ENCODE data around the gene ERICH2. TPM values are rescaled to one million over a fixed set of nuclear protein-coding genes. Genes with fewer than 3 reads are reported as not detected.

Gene ERICH2
- total and polyA plus RNA-seq, 2 experiments from 2014 or later, result 3.5 TPM; not detected in 1

DNA sequence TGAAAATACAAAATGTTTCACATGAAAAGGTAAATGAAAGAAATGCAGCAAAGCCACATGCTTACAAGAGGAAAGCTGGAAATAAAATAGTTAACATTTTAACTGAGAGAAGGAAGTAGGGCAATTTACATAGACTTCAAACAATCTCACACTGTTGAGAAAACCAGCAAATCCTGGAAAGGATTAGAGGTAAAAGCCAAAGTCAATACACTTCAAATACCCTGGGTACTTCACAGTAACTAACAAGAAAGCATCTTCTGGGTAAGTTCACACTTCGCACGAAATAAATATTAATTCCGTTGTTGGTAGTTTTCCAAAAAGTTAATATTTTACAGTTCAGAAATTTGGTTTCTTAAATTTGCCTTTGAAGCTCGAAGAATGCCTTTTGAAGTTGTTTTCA, 3.5 kb upstream of the ERICH2 start:
- Histone ChIP-seq H3K27ac (ENCODE audit: low read depth) (no peak overlapping the region), H4K20me1 (replicated peaks; ENCODE audit: insufficient read depth) (no peaks in the 10 kb centered on the region), H2AFZ (no peak overlapping the region), H3K4me2 (peak overlapping the region; percentile 8; the same call in 1 of the 2 replicates), H3K36me3 (ENCODE audit: insufficient read depth) (no peaks in the 10 kb centered on the region), H3K9me2 (ENCODE audit: insufficient read depth) (no peaks in the 10 kb centered on the region), H3K4me1 (ENCODE audit: insufficient read depth) (peaks cover 28% of the 10 kb centered on the region), H3K27me3 (ENCODE audit: insufficient read depth) (no peaks in the 10 kb centered on the region), H3K79me2 (replicated peaks; ENCODE audit: insufficient read depth) (no peaks in the 10 kb centered on the region), H3K4me3 (no peak overlapping the region), H3F3A (replicated peaks; ENCODE audit: low read depth) (no peaks in the 10 kb centered on the region)
- Mint-ChIP-seq H3K27ac (no peak overlapping the region), H3K4me3 (0 out of 3 replicates have a peak overlapping the region, but pooled peaks have one; percentile 22), H3K36me3 (ENCODE audit: low read depth) (no peaks in the 10 kb centered on the region), H3K4me1 (peaks cover 37% of the 10 kb centered on the region), H3K27me3 (ENCODE audit: insufficient read depth, low read depth, poor library complexity) (peaks cover 4% of the 10 kb centered on the region), H3K9me3 (no peaks in the 10 kb centered on the region; the same call in 2 of the 3 replicates)
- TF ChIP-seq ZNF331 (CRISPR knock-in tag; IDR thresholded peaks at IDR 0.05; ENCODE audit: low read depth) (no peak), EZH2phosphoT487 (IDR thresholded peaks at IDR 0.05; ENCODE audit: unreplicated experiment) (no peak), NANOG (IDR thresholded peaks at IDR 0.05; ENCODE audit: borderline replicate concordance) (no peak), EZH2 (IDR thresholded peaks at IDR 0.05; ENCODE audit: low read depth, unreplicated experiment) (no peak), REST (IDR thresholded peaks at IDR 0.05; ENCODE audit: unreplicated experiment) (no peak), STAT1 (IDR thresholded peaks at IDR 0.05; ENCODE audit: unreplicated experiment) (no peak), POLR2AphosphoS5 (IDR thresholded peaks at IDR 0.05; ENCODE audit: low read depth) (no peak), ZNF114 (CRISPR knock-in tag; IDR thresholded peaks at IDR 0.05) (no peak), CREB1 (CRISPR knock-in tag; IDR thresholded peaks at IDR 0.05; ENCODE audit: low read depth) (no peak), JUNB (IDR thresholded peaks at IDR 0.05; ENCODE audit: unreplicated experiment) (no peak)
- TF ChIP-seq, protein P1, sequence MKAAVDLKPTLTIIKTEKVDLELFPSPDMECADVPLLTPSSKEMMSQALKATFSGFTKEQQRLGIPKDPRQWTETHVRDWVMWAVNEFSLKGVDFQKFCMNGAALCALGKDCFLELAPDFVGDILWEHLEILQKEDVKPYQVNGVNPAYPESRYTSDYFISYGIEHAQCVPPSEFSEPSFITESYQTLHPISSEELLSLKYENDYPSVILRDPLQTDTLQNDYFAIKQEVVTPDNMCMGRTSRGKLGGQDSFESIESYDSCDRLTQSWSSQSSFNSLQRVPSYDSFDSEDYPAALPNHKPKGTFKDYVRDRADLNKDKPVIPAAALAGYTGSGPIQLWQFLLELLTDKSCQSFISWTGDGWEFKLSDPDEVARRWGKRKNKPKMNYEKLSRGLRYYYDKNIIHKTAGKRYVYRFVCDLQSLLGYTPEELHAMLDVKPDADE (IDR thresholded peaks at IDR 0.05), result no peak
- TF ChIP-seq, protein P2, sequence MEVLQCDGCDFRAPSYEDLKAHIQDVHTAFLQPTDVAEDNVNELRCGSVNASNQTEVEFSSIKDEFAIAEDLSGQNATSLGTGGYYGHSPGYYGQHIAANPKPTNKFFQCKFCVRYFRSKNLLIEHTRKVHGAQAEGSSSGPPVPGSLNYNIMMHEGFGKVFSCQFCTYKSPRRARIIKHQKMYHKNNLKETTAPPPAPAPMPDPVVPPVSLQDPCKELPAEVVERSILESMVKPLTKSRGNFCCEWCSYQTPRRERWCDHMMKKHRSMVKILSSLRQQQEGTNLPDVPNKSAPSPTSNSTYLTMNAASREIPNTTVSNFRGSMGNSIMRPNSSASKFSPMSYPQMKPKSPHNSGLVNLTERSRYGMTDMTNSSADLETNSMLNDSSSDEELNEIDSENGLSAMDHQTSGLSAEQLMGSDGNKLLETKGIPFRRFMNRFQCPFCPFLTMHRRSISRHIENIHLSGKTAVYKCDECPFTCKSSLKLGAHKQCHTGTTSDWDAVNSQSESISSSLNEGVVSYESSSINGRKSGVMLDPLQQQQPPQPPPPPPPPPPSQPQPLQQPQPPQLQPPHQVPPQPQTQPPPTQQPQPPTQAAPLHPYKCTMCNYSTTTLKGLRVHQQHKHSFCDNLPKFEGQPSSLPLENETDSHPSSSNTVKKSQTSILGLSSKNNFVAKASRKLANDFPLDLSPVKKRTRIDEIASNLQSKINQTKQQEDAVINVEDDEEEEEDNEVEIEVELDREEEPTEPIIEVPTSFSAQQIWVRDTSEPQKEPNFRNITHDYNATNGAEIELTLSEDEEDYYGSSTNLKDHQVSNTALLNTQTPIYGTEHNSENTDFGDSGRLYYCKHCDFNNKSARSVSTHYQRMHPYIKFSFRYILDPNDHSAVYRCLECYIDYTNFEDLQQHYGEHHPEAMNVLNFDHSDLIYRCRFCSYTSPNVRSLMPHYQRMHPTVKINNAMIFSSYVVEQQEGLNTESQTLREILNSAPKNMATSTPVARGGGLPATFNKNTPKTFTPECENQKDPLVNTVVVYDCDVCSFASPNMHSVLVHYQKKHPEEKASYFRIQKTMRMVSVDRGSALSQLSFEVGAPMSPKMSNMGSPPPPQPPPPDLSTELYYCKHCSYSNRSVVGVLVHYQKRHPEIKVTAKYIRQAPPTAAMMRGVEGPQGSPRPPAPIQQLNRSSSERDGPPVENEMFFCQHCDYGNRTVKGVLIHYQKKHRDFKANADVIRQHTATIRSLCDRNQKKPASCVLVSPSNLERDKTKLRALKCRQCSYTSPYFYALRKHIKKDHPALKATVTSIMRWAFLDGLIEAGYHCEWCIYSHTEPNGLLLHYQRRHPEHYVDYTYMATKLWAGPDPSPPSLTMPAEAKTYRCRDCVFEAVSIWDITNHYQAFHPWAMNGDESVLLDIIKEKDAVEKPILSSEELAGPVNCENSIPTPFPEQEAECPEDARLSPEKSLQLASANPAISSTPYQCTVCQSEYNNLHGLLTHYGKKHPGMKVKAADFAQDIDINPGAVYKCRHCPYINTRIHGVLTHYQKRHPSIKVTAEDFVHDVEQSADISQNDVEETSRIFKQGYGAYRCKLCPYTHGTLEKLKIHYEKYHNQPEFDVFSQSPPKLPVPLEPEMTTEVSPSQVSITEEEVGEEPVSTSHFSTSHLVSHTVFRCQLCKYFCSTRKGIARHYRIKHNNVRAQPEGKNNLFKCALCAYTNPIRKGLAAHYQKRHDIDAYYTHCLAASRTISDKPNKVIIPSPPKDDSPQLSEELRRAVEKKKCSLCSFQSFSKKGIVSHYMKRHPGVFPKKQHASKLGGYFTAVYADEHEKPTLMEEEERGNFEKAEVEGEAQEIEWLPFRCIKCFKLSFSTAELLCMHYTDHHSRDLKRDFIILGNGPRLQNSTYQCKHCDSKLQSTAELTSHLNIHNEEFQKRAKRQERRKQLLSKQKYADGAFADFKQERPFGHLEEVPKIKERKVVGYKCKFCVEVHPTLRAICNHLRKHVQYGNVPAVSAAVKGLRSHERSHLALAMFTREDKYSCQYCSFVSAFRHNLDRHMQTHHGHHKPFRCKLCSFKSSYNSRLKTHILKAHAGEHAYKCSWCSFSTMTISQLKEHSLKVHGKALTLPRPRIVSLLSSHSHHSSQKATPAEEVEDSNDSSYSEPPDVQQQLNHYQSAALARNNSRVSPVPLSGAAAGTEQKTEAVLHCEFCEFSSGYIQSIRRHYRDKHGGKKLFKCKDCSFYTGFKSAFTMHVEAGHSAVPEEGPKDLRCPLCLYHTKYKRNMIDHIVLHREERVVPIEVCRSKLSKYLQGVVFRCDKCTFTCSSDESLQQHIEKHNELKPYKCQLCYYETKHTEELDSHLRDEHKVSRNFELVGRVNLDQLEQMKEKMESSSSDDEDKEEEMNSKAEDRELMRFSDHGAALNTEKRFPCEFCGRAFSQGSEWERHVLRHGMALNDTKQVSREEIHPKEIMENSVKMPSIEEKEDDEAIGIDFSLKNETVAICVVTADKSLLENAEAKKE (CRISPR knock-in tag; IDR thresholded peaks at IDR 0.05), result no peak
- TF ChIP-seq, protein P3, sequence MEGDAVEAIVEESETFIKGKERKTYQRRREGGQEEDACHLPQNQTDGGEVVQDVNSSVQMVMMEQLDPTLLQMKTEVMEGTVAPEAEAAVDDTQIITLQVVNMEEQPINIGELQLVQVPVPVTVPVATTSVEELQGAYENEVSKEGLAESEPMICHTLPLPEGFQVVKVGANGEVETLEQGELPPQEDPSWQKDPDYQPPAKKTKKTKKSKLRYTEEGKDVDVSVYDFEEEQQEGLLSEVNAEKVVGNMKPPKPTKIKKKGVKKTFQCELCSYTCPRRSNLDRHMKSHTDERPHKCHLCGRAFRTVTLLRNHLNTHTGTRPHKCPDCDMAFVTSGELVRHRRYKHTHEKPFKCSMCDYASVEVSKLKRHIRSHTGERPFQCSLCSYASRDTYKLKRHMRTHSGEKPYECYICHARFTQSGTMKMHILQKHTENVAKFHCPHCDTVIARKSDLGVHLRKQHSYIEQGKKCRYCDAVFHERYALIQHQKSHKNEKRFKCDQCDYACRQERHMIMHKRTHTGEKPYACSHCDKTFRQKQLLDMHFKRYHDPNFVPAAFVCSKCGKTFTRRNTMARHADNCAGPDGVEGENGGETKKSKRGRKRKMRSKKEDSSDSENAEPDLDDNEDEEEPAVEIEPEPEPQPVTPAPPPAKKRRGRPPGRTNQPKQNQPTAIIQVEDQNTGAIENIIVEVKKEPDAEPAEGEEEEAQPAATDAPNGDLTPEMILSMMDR (conservative IDR thresholded peaks at IDR 0.05; ENCODE audit: low read depth in 2 of 2), result no peak
- ATAC-seq (no peak), DNase-seq (ENCODE audit: low spot score) (peak; percentile 49)
